Jurkat, Clone E6-1 (cell line): ENCODE measurements around the gene RNF146. TPM values are rescaled to one million over a fixed set of nuclear protein-coding genes. Genes with fewer than 3 reads are reported as not detected.
A peak's percentile ranks its signal among the peaks of the same experiment; 100 is the strongest.
"Not testable (repeated sequence)": the region's sequence is repeated elsewhere in the genome, so short reads cannot be mapped to it uniquely, and the experiment has no call there.

ENCODE experiments used
- DNase-seq: peaks from one replicate; pipeline ENCODE4 v3.0.0-alpha.2; 2011; ENCODE audit warnings: low read depth, low spot score
- H3K4me3 ChIP-seq: 2 replicates; pipeline ENCODE4 v1.5.1; 2011; ENCODE audit warnings: mild to moderate bottlenecking, low read length, control low read depth, moderate library complexity
- polyA plus RNA-seq: library from polyadenylated mRNA; unstranded; fragments of >200 nt; gene quantifications from one replicate; pipeline ENCODE4 v1.2.1, GENCODE V29; 2012; ENCODE audit warnings: missing spikeins; ENCODE audit not compliant: insufficient read length, insufficient read depth

The RNF146 gene, protein sequence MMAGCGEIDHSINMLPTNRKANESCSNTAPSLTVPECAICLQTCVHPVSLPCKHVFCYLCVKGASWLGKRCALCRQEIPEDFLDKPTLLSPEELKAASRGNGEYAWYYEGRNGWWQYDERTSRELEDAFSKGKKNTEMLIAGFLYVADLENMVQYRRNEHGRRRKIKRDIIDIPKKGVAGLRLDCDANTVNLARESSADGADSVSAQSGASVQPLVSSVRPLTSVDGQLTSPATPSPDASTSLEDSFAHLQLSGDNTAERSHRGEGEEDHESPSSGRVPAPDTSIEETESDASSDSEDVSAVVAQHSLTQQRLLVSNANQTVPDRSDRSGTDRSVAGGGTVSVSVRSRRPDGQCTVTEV
- 11.5 TPM for polyA plus RNA-seq

DNA sequence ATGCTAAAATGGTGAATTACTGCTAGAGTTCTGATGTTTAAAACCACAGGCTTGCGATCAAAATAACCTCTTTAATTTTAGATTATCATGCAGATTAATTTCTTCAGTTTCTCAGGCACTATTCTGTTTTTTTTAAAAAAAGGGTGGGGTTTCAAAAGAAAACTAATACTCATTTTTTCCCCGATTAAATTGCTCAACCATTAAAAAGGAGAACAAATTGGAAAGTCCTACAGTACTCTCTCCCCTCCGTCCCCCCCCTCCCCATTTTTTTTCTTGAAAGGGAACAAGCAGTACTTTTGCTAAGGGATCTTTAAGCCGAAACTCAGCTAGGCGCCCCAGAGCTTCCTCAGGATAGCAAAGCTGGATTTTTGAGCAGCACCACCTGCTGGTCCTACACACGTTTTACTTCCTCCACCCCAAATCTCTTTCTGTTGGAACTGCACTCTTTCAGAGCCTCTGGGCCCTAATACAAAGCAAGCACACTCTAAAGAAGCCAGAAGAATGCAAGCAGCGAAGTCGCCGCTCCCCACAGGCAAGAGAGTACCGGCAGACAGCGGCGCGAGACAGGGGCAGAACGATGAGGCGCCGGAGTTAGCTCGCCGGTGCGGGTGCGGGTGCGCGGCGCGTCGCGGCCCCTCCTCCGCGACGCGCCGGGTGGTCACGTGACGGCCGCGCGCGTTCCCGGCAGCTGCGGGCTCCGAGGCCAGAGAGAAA lies at the start of gene RNF146:
Gene RNF146 (plus strand): TSS at position 687 of the 714 bp plus-strand sequence. CDS start 13,475 bp downstream, outside the sequence.
- DNase-seq, result peak; percentile 79
- H3K4me3 ChIP-seq, result peak within 1 kb of the TSS; percentile 79

DNA sequence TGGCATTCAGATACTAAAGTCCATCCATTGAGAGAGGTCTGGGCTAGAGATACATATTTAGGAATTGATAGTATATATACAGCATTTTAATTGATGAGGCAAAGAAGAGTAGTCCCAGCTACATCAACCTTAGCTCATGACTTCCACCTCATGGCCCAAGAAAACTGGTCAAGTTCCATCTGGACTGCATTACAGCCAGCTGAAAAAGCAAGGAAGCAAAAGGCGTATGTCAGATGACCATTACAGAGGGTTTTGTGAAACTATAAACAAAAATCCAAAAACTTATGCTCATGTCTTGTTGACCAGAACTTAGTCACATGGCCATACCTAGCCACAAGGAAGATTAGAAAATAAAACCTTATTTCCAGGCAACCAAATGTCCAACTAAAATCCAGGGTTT lies 46.8 kb upstream of the RNF146 start:
- no peak overlapping the region for H3K4me3 ChIP-seq
- DNase-seq, result no peak

DNA sequence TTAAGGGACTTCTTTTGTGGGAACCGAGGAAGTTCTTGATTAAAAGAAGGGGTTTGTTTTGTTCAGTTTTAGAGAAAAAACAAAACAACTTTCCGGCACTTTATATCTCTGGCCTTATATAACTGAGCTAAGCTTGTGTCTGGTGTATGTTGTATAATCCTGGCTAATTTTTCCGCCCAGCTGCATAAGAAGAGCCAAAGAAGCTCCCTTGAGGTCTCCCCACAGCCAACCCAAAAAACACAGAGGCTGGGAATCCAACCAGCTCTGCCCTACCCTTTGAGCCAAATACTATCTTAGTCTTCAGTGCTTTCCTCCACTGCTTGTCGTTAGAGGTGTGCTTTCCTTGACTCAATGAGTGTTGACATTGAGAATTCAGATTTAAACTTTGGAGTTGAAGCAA lies 45.5 kb upstream of the RNF146 start:
- no peak for DNase-seq
- H3K4me3 ChIP-seq, result no peak overlapping the region

DNA sequence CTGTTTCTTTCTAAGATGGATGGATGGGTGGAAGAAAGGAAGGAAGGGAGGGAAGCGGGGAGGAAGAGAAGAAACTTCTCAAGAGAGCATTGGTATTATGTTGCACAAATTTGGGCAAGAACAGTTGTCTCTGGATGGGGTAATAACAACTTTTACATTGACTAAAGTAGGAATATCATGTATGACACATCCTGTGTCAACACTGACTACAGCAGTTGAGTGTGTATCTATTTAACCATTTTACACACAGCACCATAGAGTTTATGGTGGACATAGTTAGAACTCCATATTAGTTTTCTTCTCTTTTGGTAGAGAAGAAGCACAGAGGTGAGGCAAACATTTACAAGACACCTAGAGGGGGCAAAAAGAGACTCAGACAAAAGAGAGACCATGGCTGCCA lies 44.2 kb upstream of the RNF146 start:
- H3K4me3 ChIP-seq, result no peak overlapping the region

DNA sequence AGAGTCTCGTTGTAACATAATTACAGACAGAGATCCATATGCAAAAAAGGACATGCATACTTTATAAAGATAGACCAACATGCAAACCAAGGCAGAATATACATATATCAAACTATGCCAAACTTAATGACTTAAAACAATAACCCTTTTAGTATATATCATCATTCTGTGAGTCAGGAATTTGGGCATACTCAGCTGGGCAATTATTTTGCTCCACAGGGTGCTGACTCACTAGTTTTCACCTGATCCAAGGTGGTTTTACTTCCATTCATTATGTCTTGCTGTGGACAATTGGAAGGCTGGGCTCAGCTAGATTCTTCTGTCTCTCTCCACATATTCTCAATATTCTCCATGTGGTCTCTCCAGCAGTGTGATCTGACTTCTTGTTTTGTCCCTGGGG lies 41.2 kb upstream of the RNF146 start:
- no peak overlapping the region for H3K4me3 ChIP-seq
- no peak for DNase-seq

More for the DNA sequence above, 44.2 kb upstream of the RNF146 start:
- no peak for DNase-seq

DNA sequence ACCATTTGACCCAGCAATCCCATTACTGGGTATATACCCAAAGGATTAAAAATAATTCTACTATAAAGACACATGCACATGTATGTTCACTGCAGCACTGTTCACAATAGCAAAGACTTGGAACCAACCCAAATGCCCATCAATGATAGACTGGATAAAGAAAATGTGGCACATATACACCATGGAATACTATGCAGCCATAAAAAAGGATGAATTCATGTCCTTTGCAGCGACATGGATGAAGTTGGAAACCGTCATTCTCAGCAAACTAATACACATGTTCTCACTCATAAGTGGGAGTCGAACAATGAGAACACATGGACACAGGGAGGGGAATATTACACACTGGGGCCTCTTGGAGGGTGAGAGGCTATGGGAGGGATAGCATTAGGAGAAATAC lies 32.8 kb upstream of the RNF146 start:
- not testable (repeated sequence) for DNase-seq

DNA sequence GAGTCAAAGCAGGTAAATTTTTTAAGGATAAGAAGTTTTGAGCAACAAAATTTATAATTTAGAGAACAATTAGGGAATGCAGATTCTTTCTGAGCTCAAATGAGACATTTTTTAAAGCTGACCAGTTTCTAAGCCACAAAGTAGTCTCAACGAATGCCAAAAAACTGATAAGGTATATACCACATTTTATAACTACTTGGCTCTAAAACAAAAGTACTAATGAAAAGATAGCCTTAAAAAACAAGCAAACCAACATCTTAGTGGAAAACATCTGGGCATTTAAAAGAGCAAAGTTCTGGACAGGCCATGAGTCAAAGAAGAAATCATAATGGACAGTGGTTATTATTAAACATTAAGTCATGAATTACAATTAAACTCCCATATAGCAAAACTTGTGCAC lies 23.2 kb upstream of the RNF146 start:
- no peak overlapping the region for H3K4me3 ChIP-seq
- DNase-seq, result no peak

More for the DNA sequence above, 32.8 kb upstream of the RNF146 start:
- H3K4me3 ChIP-seq, result not testable (repeated sequence)

DNA sequence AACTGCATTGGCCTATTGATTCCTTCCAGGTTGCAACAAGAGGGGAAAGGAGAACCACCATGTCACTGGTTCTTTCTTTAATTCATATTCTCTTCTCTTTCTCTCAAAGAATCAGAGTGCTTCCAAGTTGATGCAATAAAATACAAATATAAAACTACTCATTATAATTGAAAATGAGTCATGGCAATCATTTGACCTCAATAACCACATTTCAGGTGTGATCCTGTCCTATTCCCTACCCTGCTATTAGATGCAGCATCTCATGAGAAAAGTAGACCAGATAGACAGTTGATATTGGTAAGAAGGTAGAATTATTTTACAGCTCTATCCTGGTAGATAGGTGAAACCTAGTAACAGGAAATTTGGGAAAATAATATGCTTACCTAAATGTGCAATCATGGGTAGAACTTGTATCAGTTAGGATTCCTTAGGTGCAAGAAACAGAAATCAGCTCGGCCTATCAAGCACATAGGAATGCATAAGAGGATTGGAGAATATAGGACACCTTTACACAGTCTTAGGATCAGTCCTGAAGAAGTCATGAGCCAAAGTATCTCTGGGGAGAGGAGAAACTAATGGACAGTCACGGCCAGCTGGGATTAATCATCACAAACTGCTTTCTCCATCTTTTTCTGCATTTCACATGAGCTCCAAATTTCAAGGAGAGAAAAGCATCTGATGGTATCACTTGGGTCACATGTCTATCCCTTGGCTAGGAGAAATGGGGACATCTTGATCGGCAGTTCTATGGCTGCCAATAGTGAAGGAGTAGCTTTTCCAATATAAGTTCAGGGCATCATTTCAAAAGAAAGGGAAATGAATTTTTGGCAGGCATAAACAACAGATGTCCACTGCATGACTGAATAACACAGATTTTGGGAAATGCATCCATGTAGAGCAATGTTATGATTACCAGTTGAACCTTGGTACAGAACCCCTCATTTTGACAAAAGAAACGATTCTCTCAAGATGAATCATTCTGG lies 19.3 kb upstream of the RNF146 start:
- H3K4me3 ChIP-seq, result no peak overlapping the region
- no peak for DNase-seq

DNA sequence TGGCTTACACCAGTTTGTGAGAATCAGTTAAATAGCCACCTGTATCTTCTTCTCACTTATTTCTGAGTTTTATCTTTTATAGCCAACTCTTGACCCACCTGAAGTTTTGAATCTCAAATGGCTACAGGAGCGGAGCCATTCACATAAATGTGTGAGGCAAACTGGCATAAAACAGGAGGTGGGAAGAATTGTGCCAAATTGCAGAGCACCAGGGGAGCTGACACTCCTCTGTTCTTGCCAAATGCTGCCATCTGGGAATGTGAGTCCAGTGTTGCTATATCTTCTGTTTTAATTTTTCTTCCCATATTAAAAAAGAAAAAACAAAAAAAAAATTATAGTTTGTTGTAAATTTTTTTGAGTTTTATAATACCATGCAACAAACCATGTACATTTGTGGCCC lies 17.0 kb upstream of the RNF146 start:
- H3K4me3 ChIP-seq, result no peak overlapping the region
- DNase-seq, result no peak

DNA sequence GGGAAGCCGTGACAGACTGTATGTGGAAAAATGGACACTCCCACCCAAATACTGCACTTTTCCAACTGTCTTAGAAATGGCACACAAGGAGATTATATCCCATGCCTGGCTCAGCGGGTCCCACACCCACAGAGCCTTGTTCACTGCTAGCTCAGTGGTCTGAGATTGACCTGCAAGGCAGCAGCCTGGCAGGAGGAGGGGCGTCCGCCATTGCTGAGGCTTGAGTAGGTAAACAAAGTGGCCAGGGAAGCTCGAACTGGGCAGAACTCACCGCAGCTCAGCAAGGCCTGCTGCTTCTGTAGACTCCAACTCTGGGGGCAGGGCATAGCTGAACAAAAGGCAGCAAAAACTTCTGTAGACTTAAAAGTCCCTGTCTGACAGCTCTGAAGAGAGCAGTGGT lies 11.4 kb upstream of the RNF146 start:
- no peak for DNase-seq
- no peak overlapping the region for H3K4me3 ChIP-seq

DNA sequence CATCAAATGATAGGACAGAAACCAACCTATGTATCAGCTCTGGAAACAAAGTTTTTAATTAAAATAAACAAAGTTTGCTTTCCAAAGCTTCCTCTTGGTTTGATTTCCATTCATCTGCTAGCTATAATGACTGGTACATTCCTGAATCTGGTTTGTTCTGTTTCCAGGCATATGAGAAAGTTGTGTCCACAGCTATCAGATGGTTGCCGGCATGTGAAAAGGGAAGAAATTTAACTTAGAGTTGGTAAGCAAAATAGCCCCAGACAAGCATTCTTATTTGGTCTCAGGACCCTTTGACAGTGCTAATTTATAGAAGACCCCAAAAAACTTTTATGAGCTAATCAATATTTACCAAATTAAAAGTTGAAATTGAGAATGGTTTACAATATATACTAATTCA lies 3.8 kb upstream of the RNF146 start:
- no peak overlapping the region for H3K4me3 ChIP-seq
- DNase-seq, result no peak

DNA sequence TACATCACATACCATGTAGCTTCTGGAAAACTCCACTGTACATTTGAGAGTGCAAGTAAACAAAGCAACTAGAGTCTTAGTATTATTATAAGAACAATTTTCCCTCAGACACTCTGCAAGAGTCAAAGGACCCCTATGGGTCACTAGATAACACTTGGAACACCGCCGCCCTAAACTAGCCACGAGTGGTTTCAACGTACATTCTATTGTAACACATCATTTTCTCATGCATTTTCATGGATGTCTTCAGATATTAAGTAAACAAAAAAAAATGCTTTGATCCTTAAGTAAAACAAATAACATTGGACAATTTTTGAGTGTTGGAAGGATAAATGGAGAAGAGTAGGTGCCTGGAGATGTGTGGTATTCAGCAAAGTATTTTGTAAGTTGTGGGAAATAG lies 3.2 kb upstream of the RNF146 start:
- no peak overlapping the region for H3K4me3 ChIP-seq
- no peak for DNase-seq

DNA sequence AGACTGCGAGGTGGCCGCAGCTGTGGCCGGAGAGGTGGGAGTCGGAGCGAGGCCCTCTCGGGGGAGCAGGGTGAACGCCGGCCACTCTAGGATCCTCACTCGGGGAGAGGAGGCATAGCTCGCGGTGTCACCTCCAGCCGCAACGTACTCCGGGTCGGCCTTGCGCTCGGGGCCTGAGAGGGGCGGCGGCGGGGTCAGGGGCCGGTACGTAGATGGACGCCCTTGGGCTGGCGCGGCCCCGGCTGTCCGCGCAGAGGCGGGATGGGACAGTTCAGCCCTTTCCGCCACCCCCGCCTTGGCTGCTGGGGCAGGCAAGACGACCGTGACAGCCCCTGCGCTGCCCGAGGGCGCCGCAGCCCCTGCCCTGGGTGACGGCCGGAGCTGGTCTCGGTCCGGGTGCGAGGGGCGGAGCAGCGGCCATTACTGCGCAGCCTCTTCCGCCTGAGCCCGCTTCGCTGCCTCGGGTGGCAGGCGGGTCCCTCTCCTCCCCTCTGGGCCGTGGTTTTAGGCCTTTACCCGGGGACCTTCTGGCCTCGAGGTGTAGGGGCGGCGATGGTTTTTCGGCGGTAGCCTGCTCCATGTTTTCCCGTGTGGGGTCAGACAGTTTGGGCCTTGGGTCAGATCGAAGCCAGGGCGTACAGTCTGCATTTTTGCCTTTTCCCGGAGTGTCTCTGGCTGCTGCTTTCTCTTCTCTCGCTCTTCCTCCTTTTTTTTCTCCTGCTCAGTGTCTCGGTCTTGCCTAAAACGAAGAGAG lies 405 bp downstream of the RNF146 start:
- no peak for DNase-seq
- H3K4me3 ChIP-seq, result peak overlapping the region; percentile 79

DNA sequence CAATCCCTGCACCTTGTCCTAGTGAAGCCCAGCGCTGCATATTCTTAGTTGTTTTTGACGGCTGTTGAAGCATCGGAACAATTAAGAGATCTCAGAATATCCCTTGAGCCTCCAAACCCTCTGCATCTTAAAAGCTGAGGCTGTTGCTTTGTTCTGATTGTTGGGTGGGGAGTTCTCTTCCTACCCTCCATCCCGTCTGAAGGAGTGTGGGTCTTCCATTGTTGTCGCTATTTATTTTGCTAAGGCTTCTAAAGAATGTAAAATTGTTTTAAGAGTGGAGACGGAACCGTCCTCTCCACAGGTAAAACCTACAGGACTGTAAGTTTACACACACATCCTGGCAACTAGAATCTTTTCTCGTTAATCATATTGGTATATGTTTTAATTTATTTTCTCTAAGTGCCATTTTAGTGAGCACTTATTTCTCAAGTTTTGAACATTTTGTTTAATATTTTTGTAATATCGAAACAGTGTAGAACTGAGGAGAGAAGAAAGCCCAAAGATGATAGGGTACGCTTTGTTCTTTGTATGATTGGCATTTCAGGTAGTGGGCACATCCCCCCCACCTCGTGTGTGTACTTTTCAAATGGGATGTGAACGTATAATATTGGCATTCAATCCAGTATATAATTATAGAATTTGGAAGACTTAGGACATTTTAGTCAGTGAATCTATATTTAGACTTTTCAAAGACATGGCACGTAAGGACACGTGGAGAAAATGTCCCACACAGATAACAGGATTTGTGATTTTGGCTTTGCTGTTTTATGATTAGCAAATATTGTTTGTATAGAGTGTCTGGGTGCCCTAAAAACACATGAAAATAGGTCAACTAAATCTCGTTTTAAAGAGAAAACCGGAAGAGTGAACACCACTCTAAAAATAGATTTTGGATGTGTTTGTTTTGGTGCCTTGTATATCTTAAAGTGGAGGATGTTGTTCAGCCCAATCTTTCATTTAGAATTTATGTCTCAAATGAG lies 1.3 kb downstream of the RNF146 start:
- peak overlapping the region; percentile 79 for H3K4me3 ChIP-seq
- DNase-seq, result no peak

DNA sequence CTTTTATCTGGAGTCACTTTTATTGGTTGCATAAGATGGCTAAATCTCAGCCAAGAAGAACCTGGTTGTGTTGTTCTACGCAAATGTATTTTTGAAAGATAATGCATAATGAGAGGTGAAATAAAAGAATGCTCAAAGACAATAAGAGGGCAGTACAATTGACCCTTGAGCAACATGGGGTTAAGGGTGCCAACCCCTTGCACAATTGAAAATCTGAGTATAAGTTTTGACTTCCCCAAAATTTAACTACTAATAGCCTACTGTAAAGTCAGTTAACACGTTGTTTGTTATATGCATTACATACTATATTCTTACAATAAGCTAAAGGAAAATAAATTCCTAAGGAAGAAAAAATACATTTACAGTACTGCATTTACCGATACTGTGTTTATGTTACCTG lies 5.9 kb downstream of the RNF146 start:
- no peak overlapping the region for H3K4me3 ChIP-seq
- DNase-seq, result no peak

DNA sequence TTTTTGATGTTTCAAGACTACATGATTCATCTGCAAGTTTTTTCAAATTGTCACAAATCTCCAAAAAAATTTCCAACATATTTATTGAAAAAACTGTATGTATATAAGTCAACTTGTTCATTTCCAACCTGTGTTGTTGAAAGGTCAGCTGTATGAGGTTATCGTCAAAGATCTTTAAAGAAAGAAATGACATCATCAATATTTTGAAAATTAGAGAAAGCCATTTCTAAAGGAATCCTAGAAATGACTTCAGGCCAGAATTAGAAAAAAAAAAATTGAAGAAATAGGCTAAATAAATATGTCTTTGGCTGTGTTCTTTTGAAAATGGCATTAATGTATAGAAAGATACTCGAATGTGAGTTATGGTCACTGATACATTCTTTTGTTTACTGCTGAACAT lies 6.8 kb downstream of the RNF146 start:
- no peak for DNase-seq
- no peak overlapping the region for H3K4me3 ChIP-seq

DNA sequence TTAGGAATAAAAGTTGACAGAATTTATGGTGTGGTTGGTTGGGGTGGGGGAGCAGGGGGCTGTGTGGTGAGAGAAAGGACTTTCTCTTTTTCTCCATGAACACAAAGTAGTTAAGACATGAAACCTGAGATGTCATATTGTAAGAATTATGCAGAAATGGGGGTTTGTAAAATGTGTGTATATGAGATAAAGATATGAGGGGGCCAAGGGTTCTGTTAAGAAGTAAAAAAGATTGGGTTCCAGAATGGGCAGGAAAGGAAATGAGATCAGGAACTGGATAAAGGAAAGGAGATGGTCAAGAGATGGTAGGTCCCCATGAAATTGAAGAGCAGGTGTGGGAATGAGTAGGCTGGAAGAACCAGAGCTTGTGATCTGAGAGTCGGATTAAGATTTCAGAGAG lies 9.7 kb downstream of the RNF146 start:
- H3K4me3 ChIP-seq, result no peak overlapping the region
- DNase-seq, result no peak
